Measurements from ENCODE around the gene LPCAT4. TPM values are rescaled to one million over a fixed set of nuclear protein-coding genes. Genes with fewer than 3 reads are reported as not detected.

LPCAT4 gene
- total and polyA plus RNA-seq, 2 of the 8 experiments (the other 6 are each of a cell fraction or from before 2014, with no cell fraction given): 69.3 to 109 TPM

GRCh38 chr15:34318277-34319079, 48.5 kb downstream of the LPCAT4 start (continued):
- TF ChIP-seq USF2 (IDR thresholded peaks at IDR 0.05; ENCODE audit: low read length) (peak; percentile 87), TAF1 (IDR thresholded peaks at IDR 0.05; ENCODE audit: low read depth, low read length) (peak; percentile 59), ATF3 (IDR thresholded peaks at IDR 0.05; ENCODE audit: insufficient read depth, low read depth, low read length) (peak; percentile 61; the same call in 1 of the 2 replicates)

Measured in H1 (cell line).